H1 (cell line): ENCODE results near the gene HELQ. TPM values are rescaled to one million over a fixed set of nuclear protein-coding genes. Genes with fewer than 3 reads are reported as not detected.

Experiments used
- CTCF ChIA-PET: fragments of 300-600 bp; sonication (Branson Sonifier 250); formaldehyde crosslinking; loops from one replicate; lab custom pipeline; 2021; ENCODE audit not compliant: partially characterized antibody; lab: Charles Lee
- POLR2A ChIA-PET: fragments of 300-600 bp; sonication (Branson Sonifier 250); formaldehyde crosslinking; loops from one replicate; lab custom pipeline; 2021; ENCODE audit warnings: inconsistent platforms; ENCODE audit not compliant: partially characterized antibody; lab: Charles Lee
- DNase-seq, 2 experiments: peaks; one replicate each; pipeline versions ENCODE4 v3.0.0 to v3.0.0-alpha.2; 2010 to 2022; ENCODE audit warnings: low spot score in 2 of 2, low read depth in 1 of 2, mixed read lengths in 1 of 2
- FAIRE-seq: peaks from 2 replicates; lab custom pipeline; 2011; peaks lifted over from hg19 to GRCh38; lab: Jason Lieb, UNC
- H2AFZ ChIP-seq: 2 replicates; pipeline ENCODE4 v1.8.1; 2012; ENCODE audit warnings: low read length, inconsistent platforms
- H2AK5ac ChIP-seq: 2 replicates; pipeline ENCODE4 v1.6.1; 2013; ENCODE audit warnings: low read depth, low read length
- H2BK120ac ChIP-seq: replicated peaks from 2 replicates; pipeline ENCODE3; 2013; ENCODE audit warnings: low read depth, low read length, inconsistent platforms
- H2BK12ac ChIP-seq: 2 replicates; pipeline ENCODE4 v1.6.1; 2013; ENCODE audit warnings: low read depth, low read length
- H2BK15ac ChIP-seq: 2 replicates; pipeline ENCODE4 v1.6.1; 2013; ENCODE audit warnings: low read length
- H2BK20ac ChIP-seq: 2 replicates; pipeline ENCODE4 v1.6.1; 2013; ENCODE audit warnings: low read length
- H2BK5ac ChIP-seq: 2 replicates; pipeline ENCODE4 v1.6.1; 2013; ENCODE audit warnings: low read depth, low read length
- H3K14ac ChIP-seq: 2 replicates; pipeline ENCODE4 v1.6.1; 2013; ENCODE audit warnings: inconsistent platforms; ENCODE audit not compliant: insufficient read length
- H3K18ac ChIP-seq: 2 replicates; pipeline ENCODE4 v1.6.1; 2013; ENCODE audit warnings: low read length; ENCODE audit errors: extremely low read depth
- H3K23ac ChIP-seq: 2 replicates; pipeline ENCODE4 v1.6.1; 2013; ENCODE audit warnings: inconsistent platforms; ENCODE audit not compliant: insufficient read length
- H3K23me2 ChIP-seq: 2 replicates; pipeline ENCODE4 v1.6.1; 2013; ENCODE audit warnings: low read depth, low read length
- H3K27ac ChIP-seq: 2 replicates; pipeline ENCODE4 v1.6.1; 2011; ENCODE audit warnings: low read depth, low read length, inconsistent platforms
- H3K27me3 ChIP-seq, 4 experiments: replicated peaks in 1 of 4; 1 replicate in 1 of 4; 2 replicates in 3 of 4; pipeline versions ENCODE4 v1.6.1 to v1.8.1; 2011 to 2013; ENCODE audit warnings: low read length in 3 of 4, mild to moderate bottlenecking in 3 of 4, inconsistent platforms in 2 of 4, mixed read lengths in 2 of 4, moderate library complexity in 1 of 4; ENCODE audit not compliant: control insufficient read depth in 3 of 4, insufficient read depth in 3 of 4; ENCODE audit errors: extremely low read depth in 1 of 4
- H3K36me3 ChIP-seq, 4 experiments: 2 replicates each; pipeline versions ENCODE4 v1.6.1 to v1.8.1; 2011 to 2013; ENCODE audit warnings: mild to moderate bottlenecking in 4 of 4, low read length in 3 of 4, moderate library complexity in 2 of 4, control low read depth in 1 of 4, inconsistent platforms in 1 of 4; ENCODE audit not compliant: insufficient read depth in 4 of 4, control insufficient read depth in 2 of 4
- H3K4ac ChIP-seq: replicated peaks from 2 replicates; pipeline ENCODE3; 2013; ENCODE audit warnings: low read length, low read depth, mixed read lengths, inconsistent platforms; ENCODE audit not compliant: insufficient read length
- H3K4me1 ChIP-seq, 4 experiments: replicated peaks in 1 of 4; 1 replicate in 1 of 4; 2 replicates in 3 of 4; pipeline versions ENCODE4 v1.6.1 to v1.8.1; 2011 to 2013; ENCODE audit warnings: low read length in 3 of 4, inconsistent platforms in 2 of 4, mixed read lengths in 1 of 4; ENCODE audit not compliant: insufficient read depth in 4 of 4, control insufficient read depth in 3 of 4
- H3K4me2 ChIP-seq, 2 experiments: 2 replicates each; pipeline versions ENCODE4 v1.6.1 to v1.8.1; 2011 to 2013; ENCODE audit warnings: low read depth in 2 of 2, low read length in 2 of 2, control low read depth in 1 of 2, inconsistent platforms in 1 of 2, mild to moderate bottlenecking in 1 of 2; ENCODE audit not compliant: insufficient read depth in 1 of 2
- H3K4me3 ChIP-seq, 4 experiments: fragments of 200-600, 300-600 bp in 1 of 4; sonication (generic), shearing (Covaris generic), sonication (Bioruptor Twin) in 1 of 4; 2 replicates each; pipeline versions ENCODE4 v1.5.1 to v1.8.1; 2011 to 2016; ENCODE audit warnings: low read length in 4 of 4, low read depth in 3 of 4, control low read depth in 2 of 4, inconsistent platforms in 2 of 4, mild to moderate bottlenecking in 2 of 4, mixed read lengths in 1 of 4, moderate library complexity in 1 of 4; ENCODE audit not compliant: insufficient read depth in 2 of 4; ENCODE audit errors: extremely low read depth in 1 of 4
- H3K56ac ChIP-seq: replicated peaks from 2 replicates; pipeline ENCODE3; 2013; ENCODE audit warnings: low read depth, mild to moderate bottlenecking, mixed read lengths, low read length, inconsistent platforms; ENCODE audit not compliant: insufficient read length
- H3K79me1 ChIP-seq: 2 replicates; pipeline ENCODE4 v1.6.1; 2013; ENCODE audit warnings: low read depth, low read length, control low read depth
- H3K79me2 ChIP-seq, 2 experiments: 2 replicates each; pipeline versions ENCODE4 v1.6.1 to v1.8.1; 2012 to 2013; ENCODE audit warnings: low read length in 2 of 2, mild to moderate bottlenecking in 2 of 2, inconsistent platforms in 1 of 2; ENCODE audit not compliant: insufficient read depth in 2 of 2, control insufficient read depth in 1 of 2
- H3K9ac ChIP-seq, 4 experiments: replicated peaks in 1 of 4; 1 replicate in 1 of 4; 2 replicates in 3 of 4; pipeline versions ENCODE4 v1.6.1 to v1.8.1; 2011 to 2013; ENCODE audit warnings: low read depth in 3 of 4, low read length in 3 of 4, control low read depth in 2 of 4, mild to moderate bottlenecking in 2 of 4, moderate library complexity in 2 of 4, inconsistent platforms in 1 of 4; ENCODE audit errors: extremely low read depth in 1 of 4
- H3K9me3 ChIP-seq, 2 experiments: 2 replicates each; pipeline versions ENCODE4 v1.6.1 to v1.8.1; 2012 to 2013; ENCODE audit warnings: mild to moderate bottlenecking in 2 of 2, moderate library complexity in 2 of 2, control low read depth in 1 of 2, inconsistent platforms in 1 of 2, low read depth in 1 of 2, low read length in 1 of 2, mixed read lengths in 1 of 2; ENCODE audit not compliant: insufficient read depth in 2 of 2
- H4K20me1 ChIP-seq, 2 experiments: replicated peaks in 1 of 2; 2 replicates each; pipeline versions ENCODE3 to v1.8.1; 2011 to 2013; ENCODE audit warnings: inconsistent platforms in 2 of 2, low read length in 2 of 2, mild to moderate bottlenecking in 1 of 2; ENCODE audit not compliant: insufficient read depth in 2 of 2, control insufficient read depth in 1 of 2
- H4K5ac ChIP-seq: 2 replicates; pipeline ENCODE4 v1.6.1; 2013; ENCODE audit warnings: low read length, low read depth, mixed read lengths, inconsistent platforms; ENCODE audit not compliant: insufficient read length
- H4K8ac ChIP-seq: 2 replicates; pipeline ENCODE4 v1.8.0; 2013; ENCODE audit warnings: mild to moderate bottlenecking, moderate library complexity, low read length, inconsistent platforms; ENCODE audit not compliant: insufficient read depth; ENCODE audit errors: extremely low read depth
- H4K91ac ChIP-seq: replicated peaks from 2 replicates; pipeline ENCODE3; 2013; ENCODE audit warnings: low read length, mixed read lengths, inconsistent platforms; ENCODE audit not compliant: insufficient read length
- CTBP2 ChIP-seq: IDR thresholded peaks from 2 replicates; pipeline ENCODE4 v1.7.0; 2011; ENCODE audit warnings: borderline replicate concordance, mild to moderate bottlenecking, moderate library complexity, mixed read lengths, low read length; ENCODE audit not compliant: insufficient read depth, insufficient read length
- CTCF ChIP-seq, 3 experiments: IDR thresholded peaks; 1 replicate in 2 of 3; 2 replicates in 1 of 3; pipeline versions ENCODE4 v1.5.1 to v1.6.1; 2011; ENCODE audit warnings: low read length in 3 of 3, mild to moderate bottlenecking in 3 of 3, inconsistent platforms in 2 of 3, low read depth in 1 of 3, moderate library complexity in 1 of 3; ENCODE audit not compliant: insufficient read depth in 1 of 3; ENCODE audit errors: control extremely low read depth in 1 of 3
- GTF2F1 ChIP-seq: IDR thresholded peaks from 2 replicates; pipeline ENCODE4 v1.6.1; 2012; ENCODE audit warnings: low read depth, low read length, improper control_type of control experiment, borderline replicate concordance
- MAFK ChIP-seq: IDR thresholded peaks from 2 replicates; pipeline ENCODE4 v1.6.1; 2012; ENCODE audit warnings: low read depth, mild to moderate bottlenecking, improper control_type of control experiment, low read length
- NRF1 ChIP-seq: IDR thresholded peaks from 2 replicates; pipeline ENCODE4 v1.6.1; 2011; ENCODE audit warnings: mild to moderate bottlenecking, low read depth, low read length, improper control_type of control experiment
- PHF8 ChIP-seq: fragments of 200-600 bp; sonication (generic); conservative IDR thresholded peaks from 2 replicates; pipeline ENCODE4 v1.7.1; 2012; ENCODE audit warnings: low read depth, mild to moderate bottlenecking, inconsistent platforms, low read length, moderate library complexity
- POLR2A ChIP-seq, 2 experiments: IDR thresholded peaks; 1 replicate in 1 of 2; 2 replicates in 1 of 2; pipeline ENCODE4 v1.6.1; 2011; ENCODE audit warnings: low read depth in 2 of 2, low read length in 2 of 2, mild to moderate bottlenecking in 2 of 2; ENCODE audit errors: control extremely low read depth in 1 of 2
- POLR2AphosphoS5 ChIP-seq: IDR thresholded peaks from 2 replicates; pipeline ENCODE4 v1.6.1; 2011; ENCODE audit warnings: low read depth, low read length
- POU5F1 ChIP-seq: IDR thresholded peaks from 2 replicates; pipeline ENCODE4 v1.6.1; 2011; ENCODE audit warnings: low read depth, mild to moderate bottlenecking, low read length, moderate library complexity
- SAP30 ChIP-seq: fragments of 300-600 bp; sonication (generic); IDR thresholded peaks from 2 replicates; pipeline ENCODE4 v1.7.1; 2012; ENCODE audit warnings: low read length, moderate library complexity, mild to moderate bottlenecking, inconsistent platforms; ENCODE audit not compliant: insufficient read depth, insufficient replicate concordance
- WGBS, 2 experiments: shearing (Covaris generic) in 1 of 2; methylation state at CpG; one replicate each; pipeline versions ENCODE4 v1.1.6 to v1.1.7; 2013 to 2015; ENCODE audit warnings: low lambda C conversion rate in 2 of 2, mixed read lengths in 2 of 2, inconsistent platforms in 1 of 2, low coverage in 1 of 2, missing lambda C conversion rate in 1 of 2; ENCODE audit not compliant: insufficient replicate concordance in 2 of 2, insufficient coverage in 1 of 2, insufficient read length in 1 of 2; ENCODE audit errors: extremely low coverage in 1 of 2, missing lambda C conversion rate in 1 of 2; 5-methylcytosine and 5-hydroxymethylcytosine counted together
- polyA plus RNA-seq, 7 experiments: library from polyadenylated mRNA; depleted of rRNA in 3 of 7; stranded (reverse) in 5 of 7; unstranded in 2 of 7; fragments of >200 nt in 5 of 7; fragments of 200-250 nt in 2 of 7; gene quantifications; 1 replicate in 5 of 7; 2 replicates in 1 of 7; 4 replicates in 1 of 7; pipeline versions ENCODE4 v1.2.1 to v1.2.3, GENCODE V29; 2011 to 2013; ENCODE audit warnings: missing spikeins in 2 of 7, mixed read lengths in 2 of 7
- total RNA-seq: library from RNA; stranded (reverse); fragmentation: NEBNext Ultra II Directional; extraction: Animal tissue kit (Norgen Biotek cat#: 25700); gene quantifications from 2 replicates; pipeline ENCODE4 v1.2.1, GENCODE V29; 2021
- TF ChIP-seq, protein P1 (sequence below): IDR thresholded peaks from 2 replicates; pipeline ENCODE4 v1.6.1; 2012; ENCODE audit warnings: inconsistent platforms

The HELQ gene
- total and polyA plus RNA-seq, 2 of the 8 experiments (the other 6 are each of a cell fraction or from before 2014, with no cell fraction given), result 4.7 to 9.0 TPM

- no peak overlapping the region for H3K23ac ChIP-seq
- no peak overlapping the region for H2BK15ac ChIP-seq
- no peak for FAIRE-seq
- ChIA-PET POLR2A (no interaction called here), CTCF (interaction anchor here (0.8 to 1.1 kb wide), 2 partner anchors 16 to 32 kb away, joined by 3 read pairs; no protein-coding TSS in a partner anchor)
- H4K20me1 ChIP-seq, result no peaks in the 10 kb centered on the region
- peaks cover 0 to 3% (median 1%) of the 10 kb centered on the region in 4 experiments; a peak in 2 of 8 replicates for H3K36me3 ChIP-seq
- H3K79me1 ChIP-seq, result no peaks in the 10 kb centered on the region
- no peaks in the 10 kb centered on the region for H3K9me3 ChIP-seq
- no peak overlapping the region for H2BK120ac ChIP-seq
- H3K18ac ChIP-seq, result no peak overlapping the region
- H3K27me3 ChIP-seq, result no peaks in the 10 kb centered on the region
- H4K91ac ChIP-seq, result no peak overlapping the region
- no peak overlapping the region for H3K4me3 ChIP-seq
- no peak overlapping the region for H4K8ac ChIP-seq
- no peak overlapping the region for H2BK20ac ChIP-seq
- no peak overlapping the region for H2AK5ac ChIP-seq
- peak overlapping the region in 1 of 4 experiments; percentile 27; a peak in 2 of 7 replicates for H3K9ac ChIP-seq
- 97% methylated on average over 2 of the region's 2 CpGs; no CpG with 5 or more reads in 1 of the 2 experiments for WGBS, 2 experiments
- H2BK5ac ChIP-seq, result no peak overlapping the region
- no peak overlapping the region for H3K4ac ChIP-seq
- no peak for DNase-seq
- H3K14ac ChIP-seq, result no peak overlapping the region
- H3K79me2 ChIP-seq, result no peaks in the 10 kb centered on the region
- H3K23me2 ChIP-seq, result no peaks in the 10 kb centered on the region
- no peak overlapping the region for H2BK12ac ChIP-seq
- H2AFZ ChIP-seq, result no peak overlapping the region
- no peak overlapping the region for H3K56ac ChIP-seq
- no peak overlapping the region for H4K5ac ChIP-seq
- H3K27ac ChIP-seq, result no peak overlapping the region
- H3K4me1 ChIP-seq, result no peaks in the 10 kb centered on the region
- no peak overlapping the region for H3K4me2 ChIP-seq
- TF ChIP-seq SAP30, result no peak
- no peak for TF ChIP-seq PHF8
- TF ChIP-seq CTCF (IDR thresholded peaks at IDR 0.05; ENCODE audit: control extremely low read depth in 1 of 3, insufficient read depth in 1 of 3, low read depth in 1 of 3, low read length in 3 of 3), result no peak
- TF ChIP-seq POLR2A (IDR thresholded peaks at IDR 0.05; ENCODE audit: control extremely low read depth in 1 of 2, low read depth in 2 of 2, low read length in 2 of 2), result no peak
- no peak for TF ChIP-seq NRF1
- TF ChIP-seq, protein P1, sequence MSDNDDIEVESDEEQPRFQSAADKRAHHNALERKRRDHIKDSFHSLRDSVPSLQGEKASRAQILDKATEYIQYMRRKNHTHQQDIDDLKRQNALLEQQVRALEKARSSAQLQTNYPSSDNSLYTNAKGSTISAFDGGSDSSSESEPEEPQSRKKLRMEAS, result no peak
- no peak for TF ChIP-seq POLR2AphosphoS5
- TF ChIP-seq MAFK, result no peak
- TF ChIP-seq GTF2F1, result no peak
- TF ChIP-seq POU5F1, result no peak
- TF ChIP-seq CTBP2, result no peak
Observed at GRCh38 chr4:83413676-83414075, 41.9 kb downstream of the HELQ start.
